HuH-7 (cell line): ENCODE results near the gene ELFN1.
"Not testable (repeated sequence)": the region's sequence is repeated elsewhere in the genome, so short reads cannot be mapped to it uniquely, and the experiment has no call there.

Experiments used
- DNase-seq: peaks from one replicate; pipeline ENCODE4 v3.0.0; 2011; ENCODE audit warnings: low spot score

The ELFN1 gene

GRCh38 chr7:1758028-1758858 is 88.2 kb downstream of the ELFN1 start:
- peak; percentile 74 for DNase-seq

- DNase-seq: no peak
Measured at GRCh38 chr7:1758859-1759521, 88.9 kb downstream of the ELFN1 start.

- DNase-seq: no peak
Measured at GRCh38 chr7:1761097-1761496, 91.0 kb downstream of the ELFN1 start.

GRCh38 chr7:1761774-1762173 is 91.7 kb downstream of the ELFN1 start:
- DNase-seq: no peak

GRCh38 chr7:1762238-1762945 is 92.3 kb downstream of the ELFN1 start:
- no peak for DNase-seq

GRCh38 chr7:1763033-1763432 is 93.0 kb downstream of the ELFN1 start:
- no peak for DNase-seq

- DNase-seq: not testable (repeated sequence)
Measured at GRCh38 chr7:1763911-1764310, 93.8 kb downstream of the ELFN1 start.

GRCh38 chr7:1765336-1765735 is 95.3 kb downstream of the ELFN1 start:
- no peak for DNase-seq

GRCh38 chr7:1767524-1767923 is 97.4 kb downstream of the ELFN1 start:
- DNase-seq: peak; percentile 60

GRCh38 chr7:1768832-1769231 is 98.8 kb downstream of the ELFN1 start:
- no peak for DNase-seq

GRCh38 chr7:1769286-1770200 is 99.5 kb downstream of the ELFN1 start:
- DNase-seq: no peak

GRCh38 chr7:1770331-1770730 is 100.3 kb downstream of the ELFN1 start:
- no peak for DNase-seq

GRCh38 chr7:1775389-1775788 is 105.3 kb downstream of the ELFN1 start:
- DNase-seq: no peak

- no peak for DNase-seq
Measured at GRCh38 chr7:1777122-1777521, 107.0 kb downstream of the ELFN1 start.

GRCh38 chr7:1779445-1779844 is 109.4 kb downstream of the ELFN1 start:
- no peak for DNase-seq

- no peak for DNase-seq
Measured at GRCh38 chr7:1781369-1781768, 111.3 kb downstream of the ELFN1 start.

GRCh38 chr7:1785839-1786238 is 115.8 kb downstream of the ELFN1 start:
- no peak for DNase-seq

GRCh38 chr7:1787241-1787640 is 117.2 kb downstream of the ELFN1 start:
- no peak for DNase-seq

- DNase-seq: no peak
Measured at GRCh38 chr7:1787681-1788235, 117.7 kb downstream of the ELFN1 start.

GRCh38 chr7:1794888-1795542 is 124.9 kb downstream of the ELFN1 start:
- DNase-seq: no peak
